ENCODE results near the gene COL9A3.
"Not testable (repeated sequence)": the region's sequence is repeated elsewhere in the genome, so short reads cannot be mapped to it uniquely, and the experiment has no call there.

Gene COL9A3

DNA sequence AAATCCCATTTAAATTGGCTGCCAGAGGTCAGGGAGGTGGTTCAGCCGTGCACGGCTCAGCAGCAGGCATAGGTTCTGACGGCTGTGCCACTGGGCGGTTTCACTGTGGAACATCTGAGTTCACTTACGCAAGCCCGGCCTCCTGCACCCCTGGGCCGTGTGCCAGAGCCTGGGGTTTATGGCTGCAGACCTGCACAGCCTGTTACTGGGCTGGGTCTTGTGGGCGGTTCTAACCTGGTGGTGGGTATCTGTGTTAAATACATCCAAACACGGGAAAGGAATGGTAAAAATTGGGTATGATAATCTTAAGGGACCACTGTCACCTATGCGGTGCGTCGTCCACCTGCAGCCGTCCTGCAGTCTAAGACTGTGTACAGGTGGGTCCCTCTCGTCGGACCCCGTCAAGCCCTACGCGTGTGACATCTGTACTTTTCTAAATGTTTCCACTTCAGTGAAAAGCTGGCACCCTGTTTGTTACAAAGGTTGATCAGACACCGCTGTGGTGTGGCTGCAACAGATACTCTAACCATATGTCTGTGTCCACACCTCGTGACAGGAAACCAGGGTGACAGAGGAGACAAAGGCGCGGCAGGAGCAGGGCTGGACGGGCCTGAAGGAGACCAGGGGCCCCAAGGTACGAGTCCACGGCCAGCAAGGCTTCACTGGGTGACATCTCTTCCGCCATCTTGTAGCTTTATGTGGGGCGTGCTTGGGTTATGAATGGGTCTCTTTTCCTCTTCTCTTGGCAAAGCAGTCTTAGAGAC lies 21.5 kb downstream of the COL9A3 start:
- no peak for DNase-seq

DNA sequence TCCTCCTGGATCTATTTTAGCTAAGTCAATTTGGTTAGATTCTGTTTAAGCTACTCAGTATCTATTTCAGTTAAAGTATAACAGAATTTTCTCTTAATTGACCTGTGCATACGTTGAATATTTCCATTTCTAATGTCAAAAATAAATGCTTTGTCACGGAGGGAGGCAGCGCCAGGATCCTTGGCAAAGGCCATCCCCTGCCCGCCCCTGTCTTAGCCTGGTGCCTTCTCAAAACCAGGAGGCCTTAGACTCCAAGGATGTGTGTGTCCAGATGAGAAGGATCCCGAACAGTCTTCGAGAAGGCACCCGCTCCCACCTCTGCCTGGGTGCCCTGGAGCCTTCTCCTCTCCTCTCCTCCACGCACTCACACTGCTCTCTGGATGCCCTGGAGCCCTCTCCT lies 22.4 kb downstream of the COL9A3 start:
- no peak for DNase-seq

DNA sequence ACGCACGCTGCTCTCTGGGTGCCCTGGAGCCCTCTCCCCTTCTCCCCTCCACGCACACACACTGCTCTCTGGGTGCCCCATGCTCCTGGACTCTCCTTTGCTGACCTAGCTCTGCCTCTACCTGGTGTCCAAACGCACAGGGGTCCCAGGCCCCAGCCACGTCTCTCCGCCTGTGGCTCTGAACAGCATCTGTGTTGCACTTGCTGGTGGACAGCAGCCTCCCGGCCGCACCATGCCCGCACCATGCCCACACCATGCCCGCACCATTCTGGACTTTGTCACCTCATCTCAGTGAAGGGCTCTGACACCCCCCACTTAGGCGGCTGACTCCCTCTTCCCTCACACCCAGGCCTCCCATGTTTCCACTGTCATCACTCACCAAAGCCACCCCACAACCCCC lies 23.0 kb downstream of the COL9A3 start:
- DNase-seq, result no peak

DNA sequence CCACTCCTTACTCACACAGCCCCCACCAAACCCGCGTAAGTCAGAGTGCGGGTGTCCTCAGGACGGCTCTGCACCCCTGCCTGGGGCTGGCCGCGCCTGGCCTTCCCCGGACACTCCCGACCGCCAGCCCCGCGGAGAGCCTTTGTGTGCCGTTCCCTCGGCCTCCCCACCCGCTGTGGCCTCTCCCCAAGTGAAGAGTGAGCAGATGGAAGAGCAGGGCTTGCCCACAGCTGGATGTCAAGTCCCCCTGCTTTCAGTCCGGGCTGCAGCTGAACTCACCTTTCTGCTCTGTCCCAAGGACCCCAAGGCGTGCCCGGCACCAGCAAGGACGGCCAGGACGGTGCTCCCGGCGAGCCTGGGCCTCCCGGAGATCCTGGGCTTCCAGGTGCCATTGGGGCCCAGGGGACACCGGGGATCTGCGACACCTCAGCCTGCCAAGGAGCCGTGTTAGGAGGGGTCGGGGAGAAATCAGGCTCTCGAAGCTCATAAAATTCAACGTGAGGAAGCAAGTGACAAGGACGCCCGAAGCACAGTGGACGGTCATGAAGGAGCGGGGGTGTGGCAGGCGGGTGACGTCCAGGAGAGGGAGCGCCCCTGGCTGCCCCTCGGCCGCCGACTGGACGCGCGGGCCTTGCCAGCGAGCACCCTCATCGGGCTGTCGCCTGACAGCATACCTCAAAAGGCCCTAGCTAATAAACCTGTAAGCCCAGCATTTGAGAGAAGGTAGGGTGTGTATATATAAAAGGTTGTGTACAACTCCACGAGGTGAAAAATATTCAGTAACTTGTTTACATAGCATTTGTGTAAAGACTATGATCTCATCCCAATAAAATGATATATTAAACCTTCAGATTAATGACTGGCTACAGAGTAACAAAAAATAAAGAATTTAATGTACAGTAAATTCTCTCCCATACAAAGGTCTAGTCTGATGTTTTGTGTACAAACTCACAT lies 23.7 kb downstream of the COL9A3 start:
- DNase-seq, result peak; percentile 25

DNA sequence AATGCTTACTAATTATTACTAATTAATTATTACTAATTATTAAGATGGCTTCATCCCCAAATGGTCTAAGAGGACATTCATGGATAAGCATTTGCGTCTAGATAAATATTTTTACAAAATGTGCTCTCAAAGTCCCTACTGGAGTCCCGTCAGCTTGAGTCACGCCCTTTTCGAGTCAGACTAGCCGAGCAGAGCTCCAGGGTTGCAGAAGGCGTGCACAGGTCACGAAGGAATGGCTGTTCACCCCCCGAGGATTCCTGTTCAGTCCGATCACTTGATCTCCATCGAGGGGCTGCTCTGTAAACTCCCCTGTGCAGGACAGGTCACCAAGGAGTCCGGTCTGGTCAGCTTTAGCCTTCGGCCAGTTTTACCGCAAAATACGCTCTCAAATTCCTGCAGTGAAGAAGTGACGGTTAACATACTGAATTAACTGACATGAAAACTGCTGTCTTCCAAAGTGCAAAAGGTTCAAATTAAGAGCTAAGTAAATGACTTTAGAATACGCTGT lies 24.9 kb downstream of the COL9A3 start:
- DNase-seq, result no peak

DNA sequence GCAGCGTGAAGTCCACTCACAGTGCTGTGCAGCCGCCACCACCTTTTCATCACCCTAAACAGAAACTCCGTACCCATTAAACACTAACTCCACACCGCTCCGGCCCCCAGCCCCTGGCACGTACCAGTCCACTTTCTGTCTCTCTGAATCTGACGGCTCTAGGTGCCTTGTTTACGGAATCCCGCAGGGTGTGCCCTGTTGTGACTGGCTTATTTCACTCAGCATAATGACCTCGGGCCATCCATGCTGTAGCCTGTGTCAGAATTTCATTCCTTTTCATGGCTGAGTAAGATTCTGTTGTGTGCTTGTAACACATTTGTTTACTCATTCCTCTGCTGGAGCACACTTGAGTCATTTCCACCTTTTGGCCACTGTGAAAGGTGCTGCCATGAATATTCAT lies 26.8 kb downstream of the COL9A3 start:
- no peak for DNase-seq

DNA sequence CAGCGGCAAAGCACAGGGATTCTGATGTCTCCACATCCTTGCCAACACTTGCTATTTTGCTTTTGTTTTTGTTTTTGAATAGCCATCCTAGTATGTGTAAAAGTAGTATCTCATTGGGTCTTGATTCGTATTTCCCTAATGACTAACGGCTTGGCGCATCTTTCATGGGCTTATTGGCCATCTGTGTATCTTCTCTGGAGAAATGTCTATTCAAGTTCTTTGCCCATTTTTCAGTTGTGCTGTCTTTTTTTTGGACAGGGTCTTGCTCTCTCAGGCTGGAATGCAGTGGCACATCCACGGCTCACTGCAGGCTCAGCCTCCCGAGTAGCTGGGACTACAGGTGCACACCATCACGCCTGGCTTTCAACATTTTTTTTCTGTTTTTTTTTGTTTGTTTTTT lies 27.3 kb downstream of the COL9A3 start:
- no peak for DNase-seq

DNA sequence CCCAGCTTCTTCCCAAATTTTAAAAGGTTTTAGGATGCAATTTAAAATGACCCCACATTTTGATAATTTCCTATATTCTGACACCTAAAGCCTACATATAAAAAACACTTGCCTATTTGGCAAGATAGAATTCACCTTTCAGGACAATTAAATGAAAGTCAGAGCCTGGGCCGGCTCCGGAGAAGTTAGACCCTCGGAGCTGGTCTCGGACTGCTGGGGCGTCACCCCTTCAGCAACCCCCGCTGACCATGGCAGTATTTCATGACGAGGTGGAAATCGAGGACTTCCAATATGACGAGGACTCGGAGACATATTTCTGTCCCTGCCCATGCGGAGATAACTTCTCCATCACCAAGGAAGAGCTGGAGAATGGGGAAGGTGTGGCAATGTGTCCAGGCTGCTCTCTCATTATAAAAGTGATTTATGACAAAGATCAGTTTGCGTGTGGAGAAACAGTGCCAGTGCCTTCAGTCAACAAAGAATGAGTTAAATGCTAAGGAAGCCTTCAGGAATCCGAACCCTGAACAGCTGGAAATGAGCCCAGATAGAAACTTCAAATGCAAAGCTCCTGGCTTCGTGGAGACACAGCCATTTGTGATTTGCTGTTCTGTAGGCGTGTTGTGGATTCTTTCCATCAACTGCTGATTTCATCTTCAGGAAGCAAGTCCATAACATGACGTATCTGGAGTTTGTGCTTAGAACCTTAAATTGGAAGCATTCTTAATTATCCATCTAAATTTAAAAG lies 28.7 kb downstream of the COL9A3 start:
- no peak for DNase-seq

DNA sequence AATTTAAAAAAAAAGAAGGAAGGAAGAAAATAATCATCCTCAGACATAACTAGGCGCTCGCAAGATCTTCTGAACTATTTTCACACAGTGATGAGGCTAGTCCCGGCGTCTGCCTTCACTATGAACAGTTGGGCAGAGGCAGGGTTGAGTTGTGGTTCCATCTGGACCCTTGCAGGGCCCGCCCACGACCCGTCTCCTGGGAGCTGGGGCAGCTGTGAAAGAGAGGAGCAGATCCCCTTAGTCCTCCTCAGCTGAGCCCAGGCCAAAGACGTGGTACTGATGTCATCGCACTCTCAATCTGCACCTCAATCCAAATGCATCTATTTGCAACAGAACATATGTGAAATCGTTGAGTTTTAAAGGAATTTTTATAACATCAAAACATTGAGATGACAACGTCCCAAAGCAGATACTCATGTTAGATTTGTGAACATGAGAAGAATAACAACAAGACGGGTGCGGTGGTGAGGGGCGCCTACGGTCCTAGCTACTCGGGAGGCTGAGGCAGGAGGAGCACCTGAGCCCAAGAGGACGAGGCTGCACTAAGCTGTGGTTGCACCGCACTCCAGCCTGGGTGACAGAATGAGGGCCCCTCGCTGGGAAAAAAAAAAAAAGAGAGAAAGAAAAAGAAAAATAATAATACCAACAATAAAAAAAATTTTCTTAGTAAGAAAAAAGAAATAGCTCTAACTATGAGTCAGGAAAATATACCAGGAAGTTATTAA lies 29.5 kb downstream of the COL9A3 start:
- no peak for DNase-seq

DNA sequence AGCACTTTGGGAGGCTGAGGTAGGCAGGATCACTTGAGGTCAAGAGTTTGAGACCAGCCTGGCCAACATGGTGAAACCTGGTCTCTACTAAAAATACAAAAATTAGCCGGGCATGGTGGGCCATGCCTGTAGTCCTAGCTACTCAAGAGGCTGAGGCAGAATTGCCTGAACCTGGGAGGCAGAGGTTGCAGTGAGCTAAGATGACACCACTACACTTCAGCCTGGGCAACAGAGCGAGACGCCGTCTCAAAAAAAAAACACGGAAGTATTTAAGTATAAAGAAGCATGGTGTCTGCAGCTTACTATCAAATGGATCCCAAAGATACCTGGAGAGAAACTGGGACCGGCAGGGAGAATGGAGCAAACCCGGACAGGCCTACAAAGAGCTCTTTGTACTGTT lies 32.1 kb downstream of the COL9A3 start:
- not testable (repeated sequence) for DNase-seq

DNA sequence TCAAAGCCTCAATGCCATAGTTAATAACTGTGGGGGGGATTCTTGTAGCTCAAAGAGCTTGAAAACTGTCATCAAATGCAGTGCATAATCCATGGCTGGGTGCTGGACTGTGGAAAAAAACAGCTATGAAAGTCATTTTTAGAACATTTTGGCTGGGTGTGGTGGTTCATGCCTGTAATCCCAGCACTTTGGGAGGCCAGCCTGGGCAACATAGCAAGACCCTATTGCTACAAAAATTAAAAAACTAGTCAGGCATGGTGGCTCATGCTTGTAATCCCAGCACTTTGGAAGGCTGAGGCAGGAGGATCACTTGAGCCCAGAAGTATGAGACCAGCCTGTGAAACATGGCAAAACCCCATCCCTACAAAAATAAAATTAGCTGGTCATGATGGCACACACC lies 32.6 kb downstream of the COL9A3 start:
- no peak for DNase-seq

DNA sequence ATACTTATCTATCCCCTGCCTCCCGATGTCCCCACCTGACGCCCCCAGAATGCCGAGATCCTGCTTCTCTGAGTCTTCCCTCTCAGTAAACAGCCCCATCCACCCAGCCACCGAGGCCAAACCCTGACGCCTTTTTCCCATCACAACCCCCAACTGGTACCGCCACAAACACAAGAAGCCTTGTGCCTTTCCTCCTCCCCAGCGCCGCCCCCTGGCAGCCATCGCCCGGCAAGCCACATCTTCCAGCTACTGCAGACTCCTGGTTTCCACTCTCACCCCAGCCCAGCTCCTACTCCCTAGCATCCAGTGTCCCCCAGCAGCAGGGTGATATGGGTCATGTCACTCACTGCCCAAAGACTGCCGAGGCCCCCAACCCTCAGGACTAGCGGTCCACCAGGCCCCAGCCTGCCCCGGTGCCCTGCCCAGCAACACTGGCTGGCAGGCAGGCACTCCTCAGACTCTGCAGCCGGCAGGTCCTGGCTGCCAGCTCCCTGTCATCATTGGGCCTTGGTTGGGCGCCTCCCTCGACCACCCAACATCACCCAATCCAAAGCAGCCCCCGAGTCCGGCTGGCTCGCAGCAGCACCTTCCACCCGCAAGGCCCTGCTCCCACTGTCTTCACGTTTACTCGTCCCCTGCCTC lies 33.6 kb downstream of the COL9A3 start:
- DNase-seq, result no peak

DNA sequence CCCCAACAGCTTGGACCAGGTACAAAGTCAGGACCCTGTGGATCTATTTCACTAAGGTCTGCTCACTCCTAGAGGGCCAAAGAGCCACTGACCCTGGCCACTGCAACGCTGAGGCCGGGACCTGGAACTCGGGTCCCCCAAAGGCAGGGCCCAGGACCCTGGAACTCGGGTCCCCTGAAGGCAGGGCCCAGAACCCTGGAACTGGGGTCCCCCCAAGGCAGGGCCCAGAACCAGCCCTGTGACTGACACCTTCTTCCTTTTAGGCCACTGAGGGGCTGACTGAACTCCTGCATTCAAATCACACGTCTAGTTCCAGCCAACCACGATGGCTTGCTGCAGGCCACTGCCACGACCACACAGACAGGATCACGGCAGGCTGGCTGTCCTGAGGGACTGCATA lies 35.3 kb downstream of the COL9A3 start:
- DNase-seq, result no peak

DNA sequence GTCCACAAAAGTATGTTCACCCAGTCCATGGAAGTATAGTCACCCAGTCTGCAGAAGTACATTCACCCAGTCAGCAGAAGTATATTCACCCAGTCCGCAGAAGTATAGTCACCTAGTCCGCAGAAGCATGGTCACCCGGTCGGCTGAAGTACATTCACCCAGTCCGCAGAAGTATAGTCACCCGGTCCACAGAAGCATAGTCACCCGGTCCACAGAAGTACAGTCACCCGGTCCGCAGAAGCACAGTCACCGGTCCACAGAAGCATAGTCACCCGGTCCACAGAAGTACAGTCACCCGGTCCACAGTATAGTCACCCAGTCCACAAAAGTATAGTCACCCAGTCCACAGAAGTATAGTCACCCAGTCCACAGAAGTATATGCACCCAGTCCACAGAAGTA lies 36.0 kb downstream of the COL9A3 start:
- DNase-seq, result no peak

DNA sequence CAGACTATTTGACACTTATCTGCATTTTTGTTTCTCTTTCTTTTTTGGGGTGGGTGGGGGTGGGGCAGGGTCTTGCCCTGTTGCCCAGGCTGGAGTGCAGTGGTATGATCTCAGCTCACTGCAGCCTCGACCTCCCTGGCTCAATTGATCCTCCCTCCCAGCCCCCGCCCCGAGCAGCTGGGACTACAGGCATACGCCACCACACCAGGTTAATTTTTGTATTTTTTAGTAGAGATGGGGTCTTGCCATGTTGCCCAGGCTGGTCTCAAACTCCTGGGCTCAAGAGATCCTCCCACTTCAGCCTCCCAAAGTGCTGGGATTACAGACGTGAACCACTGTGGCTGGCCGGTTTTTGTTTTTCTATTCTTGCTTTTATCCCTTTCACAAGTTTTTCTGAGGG lies 36.5 kb downstream of the COL9A3 start:
- not testable (repeated sequence) for DNase-seq

DNA sequence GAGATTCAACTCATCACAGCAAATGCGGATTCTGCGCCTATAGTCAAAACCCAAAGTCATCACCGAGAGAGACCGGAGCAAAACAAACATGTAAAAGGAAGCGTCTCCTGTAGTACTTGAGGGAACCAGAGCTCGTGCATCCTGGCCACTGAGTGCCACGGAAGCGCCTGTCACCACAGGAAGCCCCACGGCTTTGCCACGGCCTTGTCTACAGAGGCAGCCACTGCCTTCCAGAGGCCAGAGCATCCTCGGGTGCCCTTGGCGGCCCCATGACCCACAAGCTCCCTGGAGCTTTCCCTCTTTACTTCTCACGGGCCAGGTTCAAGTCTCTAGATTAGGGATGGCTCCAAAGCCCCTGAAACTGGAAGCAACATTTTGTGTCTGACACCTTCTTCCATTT lies 37.3 kb downstream of the COL9A3 start:
- DNase-seq, result no peak

DNA sequence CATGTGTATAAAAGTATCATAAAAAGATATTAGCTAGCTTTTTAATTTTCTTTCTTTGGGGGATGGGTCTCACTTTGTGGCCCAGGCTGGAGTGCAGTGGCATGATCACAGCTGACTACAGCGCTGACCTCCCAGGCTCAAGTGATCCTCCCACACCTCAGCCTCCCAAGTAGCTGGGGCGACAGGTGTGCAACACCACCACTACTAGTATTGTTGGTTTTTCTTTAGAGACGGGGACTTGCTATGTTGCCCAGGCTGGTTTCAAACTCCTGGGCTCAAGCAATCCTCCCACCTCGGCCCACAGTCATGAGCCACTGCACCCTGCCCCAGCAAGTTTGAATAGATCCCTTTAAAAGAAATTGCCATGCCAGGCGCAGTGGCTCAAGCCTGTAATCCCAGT lies 38.3 kb downstream of the COL9A3 start:
- DNase-seq, result no peak

DNA sequence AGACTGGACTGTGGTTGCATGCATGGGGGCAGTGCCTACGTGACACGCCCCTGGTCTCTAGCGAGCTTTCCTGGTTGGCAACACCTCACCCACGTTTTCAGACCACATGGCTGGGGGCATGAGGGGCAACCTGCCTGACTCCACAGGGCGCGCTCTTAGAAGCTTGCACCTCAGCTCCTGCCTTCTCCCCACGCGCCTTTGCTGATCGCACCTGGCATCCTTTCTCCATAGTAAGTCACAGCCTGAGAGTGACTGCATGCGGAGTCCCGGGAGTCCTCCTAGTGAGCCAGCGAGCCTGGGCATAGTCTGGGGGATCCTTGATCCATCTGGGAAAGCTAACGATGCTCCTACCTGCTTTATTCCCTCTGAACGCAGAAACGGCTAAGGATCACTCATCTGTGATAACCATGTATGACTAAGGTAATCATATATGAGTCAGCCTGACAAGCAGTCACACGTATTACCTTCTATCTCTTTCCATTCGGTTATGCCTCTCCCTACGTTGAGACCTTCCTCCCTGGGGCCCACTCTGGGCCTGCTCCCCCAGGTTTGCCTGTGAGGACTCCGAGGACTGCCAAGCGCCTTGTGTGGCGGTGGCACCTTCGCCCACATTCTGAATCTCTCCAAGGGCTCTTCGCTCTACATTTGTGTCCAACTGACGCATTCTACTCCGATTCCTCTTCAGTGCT lies 40.2 kb downstream of the COL9A3 start:
- DNase-seq, result no peak

DNA sequence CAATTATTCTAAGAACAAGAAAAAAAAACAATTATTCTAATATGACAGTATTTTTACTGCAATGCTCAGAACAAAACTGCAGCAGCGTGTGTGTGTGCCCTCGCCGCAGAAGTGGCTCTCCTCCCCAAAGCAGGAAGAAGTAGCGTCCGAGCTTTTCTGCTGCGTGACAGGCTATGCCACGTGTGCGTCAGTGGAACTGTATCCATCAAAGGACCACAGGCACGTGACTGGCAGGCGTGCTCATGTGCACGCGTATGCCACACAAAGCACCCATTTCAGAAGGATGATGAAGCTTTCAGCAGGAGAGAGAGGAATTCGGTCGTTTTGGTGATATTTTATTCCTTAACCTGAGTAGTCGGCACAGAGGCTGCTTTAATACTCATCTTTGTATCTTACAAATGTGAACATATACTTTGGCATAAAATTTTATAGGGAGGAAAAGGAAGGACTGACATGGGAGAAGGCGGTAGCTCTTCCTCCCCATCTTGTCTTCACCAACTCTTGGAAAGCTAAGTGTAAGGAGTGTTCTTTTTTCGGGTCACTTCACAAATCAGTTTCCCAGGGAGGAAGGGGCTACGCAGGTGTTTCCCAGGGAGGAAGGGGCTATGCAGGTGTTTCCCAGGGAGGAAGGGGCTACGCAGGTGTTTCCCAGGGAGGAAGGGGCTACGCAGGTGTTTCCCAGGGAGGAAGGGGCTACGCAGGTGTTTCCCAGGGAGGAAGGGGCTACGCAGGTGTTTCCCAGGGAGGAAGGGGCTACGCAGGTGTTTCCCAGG lies 41.4 kb downstream of the COL9A3 start:
- no peak for DNase-seq

DNA sequence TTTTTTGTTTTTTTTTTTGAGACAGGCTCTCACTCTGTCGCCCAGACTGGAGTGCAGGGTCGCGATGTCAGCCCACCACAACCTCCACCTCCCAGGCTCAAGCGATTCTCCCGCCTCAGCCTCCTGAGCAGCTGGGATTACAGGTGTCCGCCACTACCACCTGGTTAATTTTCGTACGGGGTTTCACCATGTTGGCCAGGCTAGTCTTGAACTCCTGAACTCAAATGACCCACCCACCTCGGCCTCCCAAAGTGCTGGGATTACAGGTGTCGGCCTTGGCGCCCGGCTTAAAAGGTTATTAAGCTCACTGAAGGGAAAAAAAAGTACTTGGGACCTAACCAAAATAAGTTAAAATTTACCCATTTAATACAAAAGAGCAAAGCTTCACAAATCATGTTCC lies 42.9 kb downstream of the COL9A3 start:
- no peak for DNase-seq
